GM19463 (cell line): ENCODE data around the gene IGF2.

ENCODE experiments used
- ATAC-seq: cut with Tn5 transposase; IDR thresholded peaks from one replicate; pipeline ENCODE4 v1.9.1; 2021; ENCODE audit warnings: mild to moderate bottlenecking, moderate library complexity; ENCODE audit not compliant: unreplicated experiment

IGF2 gene

GRCh38 chr11:2154195-2154585 is 15.0 kb upstream of the IGF2 start:
- ATAC-seq = no peak

GRCh38 chr11:2153581-2154194 is 14.5 kb upstream of the IGF2 start:
- ATAC-seq = no peak

GRCh38 chr11:2151500-2152257 is 12.5 kb upstream of the IGF2 start:
- no peak for ATAC-seq

- ATAC-seq = no peak
Measured at GRCh38 chr11:2149864-2150847, 11.0 kb upstream of the IGF2 start.

GRCh38 chr11:2149460-2149859 is 10.3 kb upstream of the IGF2 start:
- no peak for ATAC-seq

- ATAC-seq = no peak
Measured at GRCh38 chr11:2148595-2148994, 9.4 kb upstream of the IGF2 start.

- ATAC-seq = no peak
Measured at GRCh38 chr11:2147391-2147790, 8.2 kb upstream of the IGF2 start.

- ATAC-seq = no peak
Measured at GRCh38 chr11:2146051-2146450, 6.9 kb upstream of the IGF2 start.

GRCh38 chr11:2144544-2145248 is 5.5 kb upstream of the IGF2 start:
- no peak for ATAC-seq

GRCh38 chr11:2143799-2144543 is 4.8 kb upstream of the IGF2 start:
- ATAC-seq = no peak

- no peak for ATAC-seq
Measured at GRCh38 chr11:2143477-2143798, 4.2 kb upstream of the IGF2 start.

GRCh38 chr11:2142762-2143202 is 3.6 kb upstream of the IGF2 start:
- no peak for ATAC-seq

- ATAC-seq = no peak
Measured at GRCh38 chr11:2142300-2142759, 3.1 kb upstream of the IGF2 start.

- no peak for ATAC-seq
Measured at GRCh38 chr11:2140411-2141400, 1.5 kb upstream of the IGF2 start.

- ATAC-seq = no peak
Measured at GRCh38 chr11:2139621-2140337, 590 bp upstream of the IGF2 start.

- no peak for ATAC-seq
Measured at GRCh38 chr11:2138431-2139122, 612 bp downstream of the IGF2 start.

GRCh38 chr11:2138068-2138430 is 1.1 kb downstream of the IGF2 start:
- no peak for ATAC-seq
